ENCODE measurements around the gene CDX2.

- TF ChIP-seq CTCF (IDR thresholded peaks at IDR 0.05) (no peak), POLR2A (IDR thresholded peaks at IDR 0.05) (no peak)
Observed at GRCh38 chr13:27985600-27985999, 16.5 kb upstream of the CDX2 start.

All from lower leg skin (tissue), 3 donors.